ENCODE data around the gene OR10A7. TPM values are rescaled to one million over a fixed set of nuclear protein-coding genes. Genes with fewer than 3 reads are reported as not detected.

The OR10A7 gene
- total and polyA plus RNA-seq, 10 of the 15 experiments (the other 5 are each of a cell fraction or from before 2014, with no cell fraction given), result not detected

GRCh38 chr12:55258303-55258702 lies 37.5 kb downstream of the OR10A7 start:
- Histone ChIP-seq H3K9ac (ENCODE audit: control insufficient read depth, insufficient read depth, low read length) (no peak overlapping the region), H3K4me2 (ENCODE audit: control insufficient read depth, insufficient read depth) (no peak overlapping the region), H3K4me1 (ENCODE audit: control insufficient read depth, insufficient read depth, low read length) (no peaks in the 10 kb centered on the region), H3K9me3 (replicated peaks; ENCODE audit: control insufficient read depth, insufficient read depth, low read length) (no peaks in the 10 kb centered on the region), H4K20me1 (ENCODE audit: control insufficient read depth, insufficient read depth) (no peaks in the 10 kb centered on the region), H2AFZ (ENCODE audit: control insufficient read depth, low read depth, low read length) (no peak overlapping the region), H3K36me3 (ENCODE audit: control insufficient read depth in 2 of 2, insufficient read depth in 2 of 2, low read length in 1 of 2) (no peaks in the 10 kb centered on the region), H3K79me2 (ENCODE audit: control insufficient read depth, insufficient read depth, low read length) (no peaks in the 10 kb centered on the region), H3K27ac (ENCODE audit: control insufficient read depth, insufficient read depth) (no peak overlapping the region), H3K27me3 (replicated peaks in 1 of 2; ENCODE audit: control insufficient read depth in 2 of 2, insufficient read depth in 2 of 2, low read length in 1 of 2) (no peaks in the 10 kb centered on the region; a peak in 1 of 4 replicates), H3K4me3 (no peak overlapping the region)
- no peak for FAIRE-seq
- RAD21 ChIA-PET (ENCODE audit: unreplicated experiment), result no interaction called here
- POLR2A ChIA-PET, result no interaction called here
- SMC1A ChIA-PET (ENCODE audit: uncharacterized antibody, unreplicated experiment), result no interaction called here
- TF ChIP-seq ZBED1 (IDR thresholded peaks at IDR 0.05; ENCODE audit: borderline replicate concordance) (no peak), BCL11A (IDR thresholded peaks at IDR 0.05; ENCODE audit: low read depth, low read length) (no peak), TCF7 (IDR thresholded peaks at IDR 0.05; ENCODE audit: borderline replicate concordance) (no peak), NR2F1 (conservative IDR thresholded peaks at IDR 0.05) (no peak)
- DNase-seq (ENCODE audit: low read depth, low spot score), result no peak
- 4% methylated on average over 2 of the region's 2 CpGs for WGBS (ENCODE audit: insufficient coverage, insufficient replicate concordance, low lambda C conversion rate, missing lambda C conversion rate)
- CTCF ChIA-PET, result interaction anchor here (0.6 kb wide), 1 partner anchor 7 kb away, joined by 4 read pairs; no protein-coding TSS in a partner anchor
- no peak for ATAC-seq
- intact Hi-C loops (cut with micrococcal nuclease; ENCODE audit: unreplicated experiment) (no loop called here), in situ Hi-C loops (cut with MboI) (no loop called here)
- BruUV-seq (replicated peaks), result no TSS peak

Other genes starting within 250 kb of the OR10A7 start
Only the 7 nearest of the 12 such genes appear.
- gene OR9K2, start 94.6 kb upstream of the OR10A7 start, total RNA-seq (2014; rRNA removed), result not detected in 2 replicates
- gene OR9K2, start 94.6 kb upstream of the OR10A7 start, total RNA-seq (2014; rRNA removed; fragmentation: Illumina TruSeq; extraction: Trizol), result not detected in 2 replicates
- gene OR9K2, start 94.6 kb upstream of the OR10A7 start, total RNA-seq (2021), result not detected in 2 replicates
- not detected in 2 replicates for gene OR9K2, start 94.6 kb upstream of the OR10A7 start, polyA plus RNA-seq (2011; rRNA removed)
- not detected in 2 replicates for gene OR9K2, start 94.6 kb upstream of the OR10A7 start, polyA plus RNA-seq (2014; fragmentation: Illumina TruSeq; extraction: Trizol)
- gene OR9K2, start 94.6 kb upstream of the OR10A7 start, polyA plus RNA-seq (2014; fragmentation: Nextera tagmentation; extraction: Ambion mirVana), result not detected
- gene OR9K2, start 94.6 kb upstream of the OR10A7 start, polyA plus RNA-seq (2014; rRNA removed), result not detected in 2 replicates
- gene OR9K2, start 94.6 kb upstream of the OR10A7 start, polyA plus RNA-seq (2016; fragmentation: Nextera tagmentation; extraction: Ambion mirVana), result not detected
- not detected in 2 replicates for gene OR6C74, start 23.6 kb downstream of the OR10A7 start, total RNA-seq (2014; rRNA removed)
- gene OR6C74, start 23.6 kb downstream of the OR10A7 start, total RNA-seq (2014; rRNA removed; fragmentation: Illumina TruSeq; extraction: Trizol), result not detected in 2 replicates
- gene OR6C74, start 23.6 kb downstream of the OR10A7 start, total RNA-seq (2021), result not detected in 2 replicates
- gene OR6C74, start 23.6 kb downstream of the OR10A7 start, polyA plus RNA-seq (2011; rRNA removed), result not detected in 2 replicates
- not detected in 2 replicates for gene OR6C74, start 23.6 kb downstream of the OR10A7 start, polyA plus RNA-seq (2014; fragmentation: Illumina TruSeq; extraction: Trizol)
- gene OR6C74, start 23.6 kb downstream of the OR10A7 start, polyA plus RNA-seq (2014; fragmentation: Nextera tagmentation; extraction: Ambion mirVana), result not detected
- gene OR6C74, start 23.6 kb downstream of the OR10A7 start, polyA plus RNA-seq (2014; rRNA removed), result not detected in 2 replicates
- not detected for gene OR6C74, start 23.6 kb downstream of the OR10A7 start, polyA plus RNA-seq (2016; fragmentation: Nextera tagmentation; extraction: Ambion mirVana)
- gene OR6C6, start 75.5 kb downstream of the OR10A7 start, total RNA-seq (2014; rRNA removed), result not detected in 2 replicates
- gene OR6C6, start 75.5 kb downstream of the OR10A7 start, total RNA-seq (2014; rRNA removed; fragmentation: Illumina TruSeq; extraction: Trizol), result not detected in 2 replicates
- gene OR6C6, start 75.5 kb downstream of the OR10A7 start, total RNA-seq (2021), result not detected in 2 replicates
- gene OR6C6, start 75.5 kb downstream of the OR10A7 start, polyA plus RNA-seq (2011; rRNA removed), result not detected in 2 replicates
- not detected in 2 replicates for gene OR6C6, start 75.5 kb downstream of the OR10A7 start, polyA plus RNA-seq (2014; fragmentation: Illumina TruSeq; extraction: Trizol)
- not detected for gene OR6C6, start 75.5 kb downstream of the OR10A7 start, polyA plus RNA-seq (2014; fragmentation: Nextera tagmentation; extraction: Ambion mirVana)
- gene OR6C6, start 75.5 kb downstream of the OR10A7 start, polyA plus RNA-seq (2014; rRNA removed), result not detected in 2 replicates
- gene OR6C6, start 75.5 kb downstream of the OR10A7 start, polyA plus RNA-seq (2016; fragmentation: Nextera tagmentation; extraction: Ambion mirVana), result not detected
- gene OR6C1, start 93.3 kb downstream of the OR10A7 start, total RNA-seq (2014; rRNA removed), result not detected in 2 replicates
- not detected in 2 replicates for gene OR6C1, start 93.3 kb downstream of the OR10A7 start, total RNA-seq (2014; rRNA removed; fragmentation: Illumina TruSeq; extraction: Trizol)
- gene OR6C1, start 93.3 kb downstream of the OR10A7 start, total RNA-seq (2021), result not detected in 2 replicates
- not detected in 2 replicates for gene OR6C1, start 93.3 kb downstream of the OR10A7 start, polyA plus RNA-seq (2011; rRNA removed)
- not detected in 2 replicates for gene OR6C1, start 93.3 kb downstream of the OR10A7 start, polyA plus RNA-seq (2014; fragmentation: Illumina TruSeq; extraction: Trizol)
- not detected for gene OR6C1, start 93.3 kb downstream of the OR10A7 start, polyA plus RNA-seq (2014; fragmentation: Nextera tagmentation; extraction: Ambion mirVana)
- gene OR6C1, start 93.3 kb downstream of the OR10A7 start, polyA plus RNA-seq (2014; rRNA removed), result not detected in 2 replicates
- gene OR6C1, start 93.3 kb downstream of the OR10A7 start, polyA plus RNA-seq (2016; fragmentation: Nextera tagmentation; extraction: Ambion mirVana), result not detected
- gene OR6C3, start 109.7 kb downstream of the OR10A7 start, total RNA-seq (2014; rRNA removed), result not detected in 2 replicates
- gene OR6C3, start 109.7 kb downstream of the OR10A7 start, total RNA-seq (2014; rRNA removed; fragmentation: Illumina TruSeq; extraction: Trizol), result not detected in 2 replicates
- gene OR6C3, start 109.7 kb downstream of the OR10A7 start, total RNA-seq (2021), result not detected in 2 replicates
- not detected in 2 replicates for gene OR6C3, start 109.7 kb downstream of the OR10A7 start, polyA plus RNA-seq (2011; rRNA removed)
- not detected in 2 replicates for gene OR6C3, start 109.7 kb downstream of the OR10A7 start, polyA plus RNA-seq (2014; fragmentation: Illumina TruSeq; extraction: Trizol)
- gene OR6C3, start 109.7 kb downstream of the OR10A7 start, polyA plus RNA-seq (2014; fragmentation: Nextera tagmentation; extraction: Ambion mirVana), result not detected
- gene OR6C3, start 109.7 kb downstream of the OR10A7 start, polyA plus RNA-seq (2014; rRNA removed), result not detected in 2 replicates
- not detected for gene OR6C3, start 109.7 kb downstream of the OR10A7 start, polyA plus RNA-seq (2016; fragmentation: Nextera tagmentation; extraction: Ambion mirVana)
- gene OR6C75, start 141.9 kb downstream of the OR10A7 start, total RNA-seq (2014; rRNA removed), result not detected in 2 replicates
- not detected in 2 replicates for gene OR6C75, start 141.9 kb downstream of the OR10A7 start, total RNA-seq (2014; rRNA removed; fragmentation: Illumina TruSeq; extraction: Trizol)
- gene OR6C75, start 141.9 kb downstream of the OR10A7 start, total RNA-seq (2021), result not detected in 2 replicates
- not detected in 2 replicates for gene OR6C75, start 141.9 kb downstream of the OR10A7 start, polyA plus RNA-seq (2011; rRNA removed)
- not detected in 2 replicates for gene OR6C75, start 141.9 kb downstream of the OR10A7 start, polyA plus RNA-seq (2014; fragmentation: Illumina TruSeq; extraction: Trizol)
- not detected for gene OR6C75, start 141.9 kb downstream of the OR10A7 start, polyA plus RNA-seq (2014; fragmentation: Nextera tagmentation; extraction: Ambion mirVana)
- not detected in 2 replicates for gene OR6C75, start 141.9 kb downstream of the OR10A7 start, polyA plus RNA-seq (2014; rRNA removed)
- not detected for gene OR6C75, start 141.9 kb downstream of the OR10A7 start, polyA plus RNA-seq (2016; fragmentation: Nextera tagmentation; extraction: Ambion mirVana)
- gene OR6C65, start 179.5 kb downstream of the OR10A7 start, total RNA-seq (2014; rRNA removed), result not detected in 2 replicates
- not detected in 2 replicates for gene OR6C65, start 179.5 kb downstream of the OR10A7 start, total RNA-seq (2014; rRNA removed; fragmentation: Illumina TruSeq; extraction: Trizol)
- not detected in 2 replicates for gene OR6C65, start 179.5 kb downstream of the OR10A7 start, total RNA-seq (2021)
- gene OR6C65, start 179.5 kb downstream of the OR10A7 start, polyA plus RNA-seq (2011; rRNA removed), result not detected in 2 replicates
- not detected in 2 replicates for gene OR6C65, start 179.5 kb downstream of the OR10A7 start, polyA plus RNA-seq (2014; fragmentation: Illumina TruSeq; extraction: Trizol)
- not detected for gene OR6C65, start 179.5 kb downstream of the OR10A7 start, polyA plus RNA-seq (2014; fragmentation: Nextera tagmentation; extraction: Ambion mirVana)
- gene OR6C65, start 179.5 kb downstream of the OR10A7 start, polyA plus RNA-seq (2014; rRNA removed), result not detected in 2 replicates
- not detected for gene OR6C65, start 179.5 kb downstream of the OR10A7 start, polyA plus RNA-seq (2016; fragmentation: Nextera tagmentation; extraction: Ambion mirVana)